GM18499 (cell line): ENCODE results near the gene KCNH8.
"Not testable (repeated sequence)": the region's sequence is repeated elsewhere in the genome, so short reads cannot be mapped to it uniquely, and the experiment has no call there.

Experiments
- ATAC-seq: cut with Tn5 transposase; IDR thresholded peaks from one replicate; pipeline ENCODE4 v1.9.1; 2021; ENCODE audit warnings: moderate number of reproducible peaks; ENCODE audit not compliant: insufficient read depth, unreplicated experiment

KCNH8 gene

DNA sequence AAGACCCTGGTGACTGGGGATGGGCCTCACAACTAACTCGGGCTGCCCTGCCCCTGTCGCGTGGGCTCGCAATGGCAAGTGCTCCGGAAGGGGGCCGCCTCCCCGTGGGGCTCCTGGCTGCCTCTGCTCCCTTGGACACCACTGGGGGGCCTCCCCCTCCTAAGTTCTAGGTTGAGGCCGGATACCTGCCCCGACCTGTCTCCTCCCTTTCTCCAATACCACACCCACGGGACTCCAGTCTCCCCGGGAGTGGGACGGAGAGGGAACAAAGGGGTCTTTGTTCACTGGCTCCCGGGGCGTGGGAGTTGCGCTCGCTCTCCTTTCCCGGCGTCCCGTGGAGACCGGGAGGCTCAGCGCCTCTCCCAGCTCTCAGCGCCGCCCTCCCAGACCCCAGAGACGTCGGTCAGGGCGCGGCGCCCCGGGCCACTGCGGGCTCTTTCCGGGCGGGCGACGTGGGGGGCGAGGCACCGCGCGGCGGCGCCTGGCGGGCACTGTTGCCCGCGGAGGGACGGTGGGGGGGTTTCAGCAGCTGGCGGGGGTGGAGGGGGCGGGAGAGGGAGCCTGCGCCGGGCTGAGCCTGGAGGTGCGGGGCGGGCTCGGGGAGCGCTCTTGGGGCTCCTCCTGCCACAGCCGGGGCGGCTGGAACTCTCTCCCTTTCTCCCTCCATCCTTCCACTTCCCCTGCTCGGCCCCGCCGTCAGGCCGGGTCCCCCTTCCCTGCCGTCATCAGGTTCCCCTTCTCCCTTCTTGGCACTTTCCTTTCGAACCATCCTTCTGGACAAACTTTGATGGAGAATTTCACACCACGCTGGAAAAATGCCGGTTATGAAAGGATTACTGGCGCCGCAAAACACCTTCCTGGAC lies at the start of gene KCNH8:
TSS of gene KCNH8 (plus strand) at position 606 of the 863 bp plus-strand sequence. CDS start at position 816, 210 bp downstream.
- ATAC-seq, result no peak

DNA sequence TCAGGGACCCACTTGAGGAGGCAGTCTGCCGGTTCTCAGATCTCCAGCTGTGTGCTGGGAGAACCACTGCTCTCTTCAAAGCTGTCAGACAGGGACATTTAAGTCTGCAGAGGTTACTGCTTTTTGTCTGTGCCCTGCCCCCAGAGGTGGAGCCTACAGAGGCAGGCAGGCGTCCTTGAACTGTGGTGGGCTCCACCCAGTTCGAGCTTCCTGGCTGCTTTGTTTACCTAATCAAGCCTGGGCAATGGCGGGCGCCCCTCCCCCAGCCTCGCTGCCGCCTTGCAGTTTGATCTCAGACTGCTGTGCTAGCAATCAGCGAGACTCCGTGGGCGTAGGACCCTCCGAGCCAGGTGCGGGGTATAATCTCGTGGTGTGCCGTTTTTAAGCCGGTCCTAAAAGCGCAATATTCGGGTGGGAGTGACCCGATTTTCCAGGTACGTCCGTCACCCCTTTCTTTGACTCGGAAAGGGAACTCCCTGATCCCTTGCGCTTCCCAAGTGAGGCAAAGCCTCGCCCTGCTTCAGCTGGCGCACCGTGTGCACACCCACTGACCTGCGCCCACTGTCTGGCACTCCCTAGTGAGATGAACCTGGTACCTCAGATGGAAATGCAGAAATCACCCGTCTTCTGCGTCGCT lies 45.5 kb upstream of the KCNH8 start:
- ATAC-seq, result not testable (repeated sequence)

DNA sequence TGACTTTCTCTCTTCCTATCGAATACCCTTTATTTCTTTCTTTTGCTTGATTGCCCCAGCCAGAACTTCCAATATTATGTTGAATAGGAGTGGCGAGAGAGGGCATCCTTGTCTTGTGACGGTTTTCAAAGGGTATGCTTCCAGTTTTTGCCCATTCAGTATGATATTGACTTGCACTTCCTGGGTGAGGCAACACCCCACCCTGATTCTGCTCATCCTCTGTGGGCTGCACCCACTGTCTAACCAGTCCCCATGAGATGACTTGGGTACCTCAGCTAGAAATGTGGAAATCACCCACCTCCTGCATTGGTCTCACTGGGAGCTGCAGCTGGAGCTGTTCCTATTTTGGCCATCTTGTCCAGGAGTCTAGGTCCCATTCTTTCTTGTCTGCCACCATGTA lies 44.8 kb upstream of the KCNH8 start:
- no peak for ATAC-seq

DNA sequence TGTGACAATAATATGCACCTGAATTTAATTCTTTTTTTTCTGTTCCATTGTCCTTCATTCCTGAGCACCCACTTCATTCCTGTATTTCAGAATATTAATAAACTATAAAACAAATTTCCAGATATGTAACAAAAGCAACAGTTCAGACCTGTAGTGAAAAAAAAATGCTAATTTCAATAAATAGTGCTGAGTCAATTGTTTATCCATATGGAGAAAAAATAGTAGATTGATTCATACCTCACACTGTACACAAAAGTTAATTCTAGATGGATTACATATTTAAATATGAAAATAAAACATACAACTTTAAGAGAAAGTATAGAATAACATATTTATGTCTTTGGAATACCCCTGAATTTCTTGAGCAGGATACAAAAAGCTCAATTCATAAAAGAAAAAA lies 43.9 kb upstream of the KCNH8 start:
- ATAC-seq, result no peak

DNA sequence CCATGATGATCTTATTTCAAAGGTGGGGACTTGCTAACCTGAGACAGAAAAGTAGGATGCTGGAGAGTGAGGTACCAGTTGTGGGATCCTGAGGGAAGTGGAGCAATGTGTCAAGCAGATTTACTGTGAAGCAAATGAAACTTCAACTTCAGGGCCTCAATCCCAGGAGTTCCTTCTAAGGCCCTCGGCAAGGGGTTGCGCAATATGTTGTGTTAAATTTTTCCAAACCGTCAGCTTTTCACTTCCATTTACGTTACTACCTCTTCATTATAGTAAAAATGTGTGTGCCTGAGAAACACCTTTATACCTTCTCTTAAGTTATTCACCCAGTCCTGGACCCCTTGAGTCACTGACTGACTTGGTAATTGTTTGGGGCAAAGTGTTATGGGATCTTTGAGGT lies 42.5 kb upstream of the KCNH8 start:
- no peak for ATAC-seq

DNA sequence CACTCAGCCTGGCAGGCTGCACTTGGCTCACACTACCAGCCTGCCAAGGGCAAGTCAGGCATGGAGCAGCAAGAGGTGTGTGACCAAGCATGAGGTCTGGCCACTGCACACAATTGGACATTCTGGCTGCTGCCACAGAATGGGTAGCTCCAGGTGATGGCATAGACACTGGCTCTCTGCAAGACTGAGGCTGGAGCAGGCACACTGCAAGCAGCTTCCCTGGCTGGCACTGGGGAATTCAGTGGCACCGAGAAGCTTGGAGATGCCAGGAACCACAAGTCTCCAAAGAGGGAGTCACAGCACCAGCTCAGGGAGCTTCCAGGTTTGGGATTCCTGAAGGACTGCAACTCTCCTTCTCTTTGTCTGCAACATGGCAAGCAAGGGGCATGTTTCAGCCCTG lies 42.0 kb upstream of the KCNH8 start:
- no peak for ATAC-seq

DNA sequence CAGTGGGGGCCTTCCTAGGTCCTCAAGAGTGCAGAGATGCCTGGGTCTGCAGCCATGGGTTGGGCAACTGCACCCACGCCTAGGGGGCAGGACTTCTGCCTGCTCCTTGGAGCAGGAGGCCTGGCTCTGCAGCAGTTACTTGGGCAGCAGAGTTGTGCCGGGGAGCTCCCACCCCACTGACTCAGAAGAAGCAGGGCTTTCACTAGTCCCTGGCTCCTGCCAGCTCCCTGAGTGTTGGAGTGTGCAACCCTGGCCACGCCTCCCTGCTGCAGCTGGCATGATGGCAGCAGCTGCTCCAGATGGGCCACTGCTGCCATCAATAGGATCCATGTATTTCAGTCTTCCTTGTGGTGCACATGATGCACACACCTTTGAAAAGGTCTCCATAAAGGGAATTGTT lies 40.6 kb upstream of the KCNH8 start:
- no peak for ATAC-seq

DNA sequence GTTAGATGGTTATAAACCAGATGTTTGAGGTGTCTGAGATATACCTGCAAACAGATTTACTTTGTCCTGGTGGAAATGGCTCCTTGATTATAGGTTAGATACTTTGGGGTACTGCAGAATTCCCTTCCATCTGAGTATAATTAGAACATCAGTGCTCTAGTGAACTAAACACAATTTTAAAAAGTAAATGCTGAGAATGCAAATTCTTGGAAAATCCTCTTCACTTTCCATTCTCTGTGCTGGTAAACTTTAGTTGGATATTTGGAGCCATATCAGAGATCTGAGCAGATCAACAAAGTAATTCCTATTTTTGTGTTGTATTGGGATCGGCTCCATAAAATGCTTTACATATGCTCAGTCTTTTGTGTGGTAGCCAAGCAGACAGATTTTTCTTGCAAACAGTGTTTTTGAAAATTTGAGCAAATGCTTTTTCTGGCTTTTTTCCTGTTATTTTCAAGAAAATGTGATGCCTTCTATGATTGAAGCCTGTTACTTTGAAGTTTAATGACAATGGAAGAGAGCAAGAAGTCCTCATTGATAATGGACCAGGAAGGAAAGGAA lies 37.9 kb upstream of the KCNH8 start:
- no peak for ATAC-seq

DNA sequence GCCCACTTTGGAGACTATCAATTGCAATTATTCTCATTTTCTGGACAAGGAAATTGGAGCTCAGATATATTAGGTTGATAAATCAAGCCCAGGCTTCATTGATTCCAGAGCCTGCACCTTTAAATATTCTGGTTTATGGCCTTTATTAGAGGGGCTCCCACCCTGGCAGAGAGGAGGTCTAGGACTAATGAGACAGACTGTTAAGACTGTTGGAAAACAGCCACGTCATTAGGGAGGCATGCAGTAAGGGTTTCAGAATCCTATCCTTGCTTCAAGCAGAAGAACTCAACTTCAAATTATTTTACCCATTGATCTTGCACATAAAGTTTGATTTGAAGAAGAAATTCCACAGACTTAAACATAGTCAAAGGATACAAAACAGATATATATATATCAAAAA lies 33.8 kb upstream of the KCNH8 start:
- no peak for ATAC-seq

DNA sequence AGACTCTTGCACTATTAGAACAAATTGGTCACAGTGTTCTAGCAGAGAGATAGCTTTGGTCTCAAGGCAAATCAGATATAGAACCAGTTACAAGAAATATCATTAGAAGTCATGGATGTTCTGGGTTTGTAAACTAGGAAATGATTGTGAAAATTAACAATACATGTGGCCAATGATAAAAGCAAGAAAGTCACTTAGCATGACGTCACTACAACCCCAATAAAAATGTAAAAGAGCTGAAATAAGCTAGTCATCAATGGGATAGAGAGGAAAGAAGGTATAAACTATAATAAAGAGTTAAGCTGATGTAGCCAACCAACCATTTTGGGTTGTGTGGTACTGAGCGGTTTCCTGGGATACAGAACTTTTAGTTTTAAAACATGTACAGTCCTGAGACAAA lies 32.1 kb upstream of the KCNH8 start:
- ATAC-seq, result no peak

DNA sequence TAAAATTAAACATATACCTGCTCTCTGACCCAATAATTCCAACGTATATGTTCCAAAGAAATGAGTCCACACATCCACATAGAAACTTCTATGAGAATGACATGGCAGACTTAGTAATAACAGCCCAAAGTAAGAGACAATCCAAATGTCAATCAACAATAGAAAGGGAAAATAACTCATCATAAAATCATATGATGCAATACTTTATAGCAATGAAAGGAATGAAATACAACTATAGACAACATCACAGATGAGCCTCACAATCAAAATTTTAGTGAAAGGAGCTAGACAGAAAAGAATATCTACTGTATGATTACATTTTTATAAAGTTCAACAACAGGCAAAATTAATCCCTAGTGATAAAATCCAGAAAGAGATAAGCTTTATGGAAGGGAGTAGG lies 23.6 kb upstream of the KCNH8 start:
- no peak for ATAC-seq

DNA sequence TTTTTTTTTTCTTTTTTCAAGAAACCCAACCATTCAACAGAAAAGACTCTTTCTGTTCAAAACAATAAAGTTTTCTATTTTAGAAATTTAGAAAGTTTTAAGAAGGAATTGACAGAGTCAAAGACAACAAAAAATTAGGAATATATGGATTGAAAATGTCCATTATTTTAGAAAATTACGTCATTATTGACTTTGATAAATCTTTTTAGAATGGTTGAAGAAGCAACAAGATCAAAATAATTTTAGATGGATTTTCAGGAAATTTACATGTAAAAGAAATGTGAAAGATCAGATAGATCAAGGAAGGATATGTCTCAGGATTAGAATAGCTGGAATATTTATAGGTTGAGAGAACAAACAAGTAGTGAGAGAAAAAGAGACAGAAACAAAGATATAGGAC lies 8.4 kb upstream of the KCNH8 start:
- ATAC-seq, result no peak

DNA sequence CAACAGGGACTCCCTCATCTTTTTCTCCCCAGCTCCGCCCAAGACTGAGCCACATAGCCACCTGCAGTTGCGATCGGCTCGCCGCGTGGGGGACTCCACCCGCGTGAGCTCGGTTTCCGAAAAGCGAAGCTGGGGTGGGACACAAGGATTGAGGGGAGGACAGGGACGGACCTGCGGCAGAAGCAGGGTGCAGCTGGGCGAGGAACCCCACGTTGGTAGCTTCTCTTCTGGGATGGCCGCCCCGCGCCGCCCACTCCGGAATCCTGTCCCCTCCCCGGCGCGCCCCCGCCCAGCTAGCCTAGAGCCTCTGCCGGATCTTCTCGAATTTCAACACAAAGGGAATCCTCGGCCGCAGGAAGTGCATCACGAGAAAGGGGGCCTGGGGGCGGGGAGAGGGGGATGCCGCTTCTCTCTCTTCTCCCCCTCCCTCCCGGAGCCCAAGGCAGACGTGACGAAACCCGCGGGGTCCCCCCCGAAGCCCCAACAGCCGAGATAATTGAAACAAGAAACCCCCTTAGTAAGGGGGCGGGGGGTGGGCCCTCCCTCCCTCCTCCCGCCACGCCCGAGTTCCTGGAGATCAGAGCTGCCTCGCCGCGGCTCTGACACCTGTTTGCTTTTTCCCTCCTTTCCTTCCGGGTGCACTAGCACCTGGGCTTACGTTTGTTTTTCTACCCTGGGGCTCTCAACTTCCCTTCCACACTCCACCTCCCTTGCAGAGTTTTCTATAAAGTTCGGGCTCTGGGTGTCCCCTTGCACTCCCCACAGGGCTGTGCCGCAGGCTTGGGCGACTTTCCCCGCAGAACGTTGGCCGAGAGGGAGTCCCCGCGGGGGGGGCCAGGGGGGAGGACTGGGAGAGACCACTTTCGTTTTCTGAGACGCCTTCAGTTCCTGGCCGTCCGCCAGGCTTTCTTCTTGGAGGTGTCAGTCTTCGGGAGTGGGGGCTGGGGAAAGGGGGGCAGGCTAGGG lies 1.3 kb upstream of the KCNH8 start:
- peak; percentile 51 for ATAC-seq

DNA sequence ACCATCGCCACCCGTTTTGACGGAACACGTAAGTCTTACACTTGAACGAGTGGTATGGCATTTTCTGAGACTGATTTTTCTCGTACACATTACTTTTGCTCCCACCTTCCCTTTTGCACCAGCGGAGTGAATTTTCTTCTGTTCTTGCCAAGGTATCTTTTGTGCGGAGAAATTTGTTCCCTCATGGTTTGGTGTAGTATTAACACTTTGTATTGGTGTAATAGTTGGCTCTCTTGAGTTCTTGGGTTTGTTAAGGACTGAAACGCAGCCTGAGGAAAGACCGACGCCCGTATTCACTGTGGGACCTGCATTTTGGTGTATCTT lies 420 bp downstream of the KCNH8 start:
- ATAC-seq, result no peak

DNA sequence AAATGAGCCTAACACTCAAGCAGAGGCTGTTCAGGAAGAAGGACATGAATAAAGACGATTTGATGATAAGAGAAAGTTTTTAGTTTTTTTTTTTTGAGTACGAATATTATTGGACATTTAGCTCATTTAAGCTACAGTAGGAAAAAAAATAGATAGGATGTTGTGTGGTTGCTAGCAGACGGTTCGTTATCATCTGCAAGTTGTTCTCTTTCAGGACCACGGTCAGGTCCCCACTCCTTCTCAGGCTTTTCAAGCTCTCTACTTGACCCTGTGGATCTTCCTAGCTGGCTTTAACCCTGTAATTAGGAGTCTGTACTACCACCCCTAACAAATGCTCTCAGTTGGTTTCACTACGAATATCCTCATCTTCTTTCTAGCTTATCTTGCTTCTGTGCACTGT lies 1.1 kb downstream of the KCNH8 start:
- no peak for ATAC-seq

DNA sequence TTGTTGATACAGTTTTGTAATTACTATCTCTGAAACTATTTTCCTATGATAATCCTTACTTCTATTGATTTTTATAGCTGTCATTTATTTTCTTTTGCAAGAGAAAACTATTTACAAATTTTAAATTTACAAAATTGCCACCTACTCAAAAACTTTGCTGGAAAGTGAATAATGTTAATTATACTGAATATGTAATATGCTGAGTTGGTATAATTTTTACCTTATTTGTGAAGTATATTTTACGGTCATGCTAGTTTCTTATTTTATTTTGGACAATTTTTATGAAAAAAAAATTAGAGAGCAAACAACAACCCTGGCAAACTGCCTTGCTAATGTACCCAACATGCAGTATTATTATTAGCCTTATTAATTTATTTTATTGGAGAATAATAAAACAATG lies 2.9 kb downstream of the KCNH8 start:
- ATAC-seq, result no peak

DNA sequence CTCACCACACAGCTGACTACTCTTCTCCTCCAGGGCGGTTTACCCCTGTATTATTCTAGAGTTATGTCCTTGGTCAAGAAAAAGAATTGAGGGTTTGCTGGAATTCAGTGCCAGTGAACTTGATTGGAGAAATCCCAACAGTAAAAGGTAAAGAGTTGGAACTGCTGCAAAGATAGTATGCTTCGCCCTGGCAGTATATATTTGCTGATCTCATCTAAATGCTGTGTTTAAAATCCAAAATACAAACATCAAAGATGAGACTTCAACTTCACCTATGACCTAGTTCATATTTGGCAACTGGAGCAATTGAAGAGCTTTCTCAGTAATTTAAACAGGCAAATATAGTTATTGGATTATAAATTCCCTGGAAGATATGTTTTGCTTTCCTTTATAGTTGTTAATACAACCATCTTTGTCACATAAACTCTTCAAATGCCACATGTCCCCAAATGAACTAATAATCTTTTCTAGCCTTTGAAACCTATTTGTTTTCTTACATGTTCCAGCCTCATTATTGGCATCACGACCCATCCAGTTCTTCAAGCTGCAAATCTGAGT lies 6.5 kb downstream of the KCNH8 start:
- ATAC-seq, result no peak

DNA sequence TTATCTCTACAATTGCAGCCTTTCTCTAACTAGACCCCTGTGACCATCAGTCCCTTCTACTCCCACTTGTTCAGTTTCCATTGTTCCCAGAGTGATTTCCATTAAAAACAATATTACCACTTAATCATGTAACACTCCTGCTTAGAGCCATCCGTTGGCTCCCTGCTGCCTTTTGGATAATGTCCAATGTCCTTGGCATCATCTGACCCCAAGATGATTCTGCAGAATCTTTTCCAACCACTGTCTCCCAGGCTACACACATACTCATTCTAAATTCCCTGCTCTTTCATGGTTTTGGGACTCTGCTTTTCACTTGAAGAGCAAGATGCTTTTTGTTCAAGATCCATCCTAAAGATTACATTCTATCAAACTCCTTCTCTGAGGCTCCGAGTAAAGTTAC lies 7.1 kb downstream of the KCNH8 start:
- no peak for ATAC-seq

DNA sequence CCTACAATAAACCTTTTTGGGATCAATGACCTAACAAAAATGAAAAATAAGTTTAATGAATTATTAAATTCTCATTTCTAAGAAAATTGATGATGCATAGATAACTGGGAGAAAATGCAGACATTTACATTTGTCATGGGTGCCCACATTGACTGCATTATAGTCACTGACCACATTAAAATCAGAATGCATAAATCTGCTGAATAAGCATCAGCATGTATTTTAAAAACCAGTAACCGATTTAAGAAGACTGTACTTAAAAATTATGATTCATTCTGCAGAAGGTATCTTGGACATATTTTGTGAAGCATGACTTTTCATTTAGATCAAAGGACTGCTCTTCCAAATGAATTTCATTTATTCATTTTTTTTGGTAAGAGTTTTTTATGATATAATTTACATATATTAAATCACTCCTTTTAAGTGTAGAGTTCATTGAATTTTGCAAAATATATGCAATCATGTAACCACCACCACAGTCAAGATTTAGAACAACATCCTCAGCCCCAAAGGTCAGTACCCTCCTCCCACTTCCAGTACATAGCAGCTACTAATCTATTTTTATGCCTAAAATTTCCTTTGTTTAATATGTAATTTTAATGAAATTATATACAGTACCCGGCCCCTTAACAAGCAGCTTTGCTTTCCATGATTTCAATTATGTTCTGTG lies 11.8 kb downstream of the KCNH8 start:
- no peak for ATAC-seq

DNA sequence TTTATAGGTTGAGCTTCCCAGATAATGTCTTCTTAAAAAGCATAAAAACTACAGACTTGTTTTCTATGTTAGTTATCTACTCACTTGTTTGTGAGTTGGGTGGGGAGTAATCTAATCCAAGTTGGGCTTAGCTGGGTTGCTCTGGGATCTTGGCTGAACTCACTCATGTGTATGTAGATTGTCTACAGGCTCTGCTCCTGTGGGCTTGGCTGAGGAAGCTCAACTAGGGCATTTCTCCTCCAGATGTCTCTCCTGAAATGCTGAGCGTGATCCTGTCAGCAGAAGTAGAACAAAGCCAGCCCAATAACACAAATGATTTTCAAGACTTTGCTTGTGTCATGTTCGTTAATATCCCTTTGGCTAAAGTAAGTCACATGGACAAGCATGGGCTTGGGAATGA lies 17.3 kb downstream of the KCNH8 start:
- no peak for ATAC-seq
